ENCODE data around the gene HRK. TPM values are rescaled to one million over a fixed set of nuclear protein-coding genes. Genes with fewer than 3 reads are reported as not detected.

HRK gene
- total RNA-seq, 2 experiments from 2014 or later, result not detected

GRCh38 chr12:116903818-116904217 lies 22.6 kb upstream of the HRK start:
- ChIA-PET POLR2A (no interaction called here), CTCF (no interaction called here)

GRCh38 chr12:116901612-116902011 lies 20.4 kb upstream of the HRK start:
- ChIA-PET CTCF (interaction anchor here (0.6 kb wide), 1 partner anchor 198 kb away, joined by 3 read pairs; no protein-coding TSS in a partner anchor), POLR2A (no interaction called here)

GRCh38 chr12:116898669-116899068 lies 17.4 kb upstream of the HRK start:
- CTCF ChIA-PET, result interaction anchor here (0.6 kb wide), 1 partner anchor 219 kb away, joined by 3 read pairs; no protein-coding TSS in a partner anchor
- POLR2A ChIA-PET, result no interaction called here

GRCh38 chr12:116897476-116897875 lies 16.2 kb upstream of the HRK start:
- POLR2A ChIA-PET, result no interaction called here
- CTCF ChIA-PET, result no interaction called here

GRCh38 chr12:116896411-116896924 lies 15.2 kb upstream of the HRK start:
- ChIA-PET POLR2A (no interaction called here), CTCF (no interaction called here)

GRCh38 chr12:116894913-116895312 lies 13.7 kb upstream of the HRK start:
- ChIA-PET POLR2A (no interaction called here), CTCF (no interaction called here)

GRCh38 chr12:116892349-116893140 lies 11.3 kb upstream of the HRK start:
- POLR2A ChIA-PET, result no interaction called here
- CTCF ChIA-PET, result no interaction called here

- ChIA-PET POLR2A (no interaction called here), CTCF (no interaction called here)
These were observed 9.8 kb upstream of the HRK start for GRCh38 chr12:116891019-116891418.

- ChIA-PET CTCF (no interaction called here), POLR2A (no interaction called here)
These were observed 9.1 kb upstream of the HRK start for GRCh38 chr12:116890330-116890729.

GRCh38 chr12:116887897-116888296 lies 6.7 kb upstream of the HRK start:
- ChIA-PET POLR2A (no interaction called here), CTCF (no interaction called here)

GRCh38 chr12:116887244-116887643 lies 6.0 kb upstream of the HRK start:
- CTCF ChIA-PET, result no interaction called here
- POLR2A ChIA-PET, result no interaction called here

- CTCF ChIA-PET, result interaction anchor here (0.6 to 0.7 kb wide), 2 partner anchors 283 to 353 kb away, joined by 3 to 4 read pairs; no protein-coding TSS in a partner anchor
- POLR2A ChIA-PET, result no interaction called here
These were observed 4.2 kb upstream of the HRK start for GRCh38 chr12:116885491-116885890.

GRCh38 chr12:116884871-116885270 lies 3.6 kb upstream of the HRK start:
- ChIA-PET POLR2A (no interaction called here), CTCF (interaction anchor here (0.6 kb wide), 1 partner anchor 354 kb away, joined by 3 read pairs; no protein-coding TSS in a partner anchor)

GRCh38 chr12:116882742-116883141 lies 1.5 kb upstream of the HRK start:
- POLR2A ChIA-PET, result no interaction called here
- CTCF ChIA-PET, result interaction anchor here (1.4 kb wide), 1 partner anchor 160 kb away, joined by 3 read pairs; no protein-coding TSS in a partner anchor

- CTCF ChIA-PET, result interaction anchor here (1.4 kb wide), 1 partner anchor 159 kb away, joined by 3 read pairs; no protein-coding TSS in a partner anchor
- POLR2A ChIA-PET, result no interaction called here
These were observed 751 bp upstream of the HRK start for GRCh38 chr12:116881877-116882507.

GRCh38 chr12:116880817-116881324 lies 370 bp downstream of the HRK start:
- ChIA-PET CTCF (interaction anchor here (0.8 to 1.2 kb wide), 2 partner anchors 18 to 62 kb away, joined by 3 to 4 read pairs; no protein-coding TSS in a partner anchor), POLR2A (no interaction called here)

GRCh38 chr12:116880213-116880816 lies 926 bp downstream of the HRK start:
- CTCF ChIA-PET, result interaction anchor here (1.2 kb wide), 1 partner anchor 61 kb away, joined by 3 read pairs; no protein-coding TSS in a partner anchor

GRCh38 chr12:116879509-116880212 lies 1.6 kb downstream of the HRK start:
- ChIA-PET CTCF (interaction anchor here (1.2 kb wide), 1 partner anchor 60 kb away, joined by 3 read pairs; no protein-coding TSS in a partner anchor), POLR2A (no interaction called here)

More at GRCh38 chr12:116880213-116880816, 926 bp downstream of the HRK start:
- POLR2A ChIA-PET, result no interaction called here

All from activated CD8-positive, alpha-beta memory T cell treated with anti-CD3 and anti-CD28 coated beads for 36 hours (primary cell).